RWPE1 (cell line): Measurements from ENCODE around the gene STARD13.

Experiments used
- CTCF ChIA-PET: fragments of 350-600 bp; sonication (Branson Sonifier 250); formaldehyde crosslinking; extraction: SDS; loops from one replicate; lab custom pipeline; 2021; lab: Yijun Ruan, JAX
- POLR2A ChIA-PET: fragments of 400-600 bp; formaldehyde crosslinking; extraction: SDS; loops from one replicate; lab custom pipeline; 2020; ENCODE audit warnings: antibody characterized with exemption; ENCODE audit not compliant: low non-redundant PET; lab: Yijun Ruan, JAX
- DNase-seq: peaks from one replicate; pipeline ENCODE4 v3.0.0; 2012; ENCODE audit warnings: low spot score
- H3K27ac ChIP-seq: fragments of 450-650 bp; 2 replicates; pipeline ENCODE4 v1.5.1; 2017
- TF ChIP-seq, protein P1 (sequence below): fragments of 450-650 bp; conservative IDR thresholded peaks from 2 replicates; pipeline ENCODE4 v1.5.1; 2017; ENCODE audit warnings: low read depth, mild to moderate bottlenecking

Gene STARD13

DNA sequence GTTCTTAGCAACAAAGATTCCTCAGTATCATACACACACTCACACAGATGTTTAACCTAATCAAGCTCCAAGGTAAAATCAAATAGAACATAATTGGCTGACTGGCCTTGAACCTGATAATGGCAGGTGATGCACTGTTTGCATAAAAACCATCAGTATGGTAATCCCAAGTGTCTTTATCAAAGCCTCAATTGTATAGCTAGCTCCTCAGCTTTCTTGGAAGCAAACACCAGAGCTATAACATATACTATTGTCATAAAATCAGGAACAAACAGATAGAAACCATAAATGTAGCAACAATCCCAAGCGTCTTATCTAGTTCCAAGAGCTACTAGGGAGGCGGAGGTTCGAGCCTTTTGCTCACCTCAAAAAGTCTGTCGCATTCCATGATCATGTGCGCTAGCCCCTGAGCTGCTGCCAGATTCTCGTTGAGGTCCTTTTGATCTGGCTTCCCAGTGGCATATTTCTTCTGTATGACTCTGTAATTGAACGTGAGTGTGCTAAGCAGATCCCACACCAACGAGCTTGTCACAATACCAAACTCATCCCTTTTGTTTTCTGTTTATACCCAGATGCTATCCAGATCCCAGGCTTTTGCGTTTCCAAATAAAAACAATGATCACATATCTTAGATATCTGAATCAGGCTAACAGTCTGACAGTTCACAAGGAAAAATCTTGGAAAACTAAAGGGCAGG, 174.0 kb downstream of the STARD13 start:
- ChIA-PET CTCF (interaction anchor here (0.6 to 0.8 kb wide), 3 partner anchors 24 to 118 kb away, joined by 3 read pairs; no protein-coding TSS in a partner anchor), POLR2A (no interaction called here)
- no peak overlapping the region for H3K27ac ChIP-seq
- no peak for DNase-seq
- TF ChIP-seq, protein P1, sequence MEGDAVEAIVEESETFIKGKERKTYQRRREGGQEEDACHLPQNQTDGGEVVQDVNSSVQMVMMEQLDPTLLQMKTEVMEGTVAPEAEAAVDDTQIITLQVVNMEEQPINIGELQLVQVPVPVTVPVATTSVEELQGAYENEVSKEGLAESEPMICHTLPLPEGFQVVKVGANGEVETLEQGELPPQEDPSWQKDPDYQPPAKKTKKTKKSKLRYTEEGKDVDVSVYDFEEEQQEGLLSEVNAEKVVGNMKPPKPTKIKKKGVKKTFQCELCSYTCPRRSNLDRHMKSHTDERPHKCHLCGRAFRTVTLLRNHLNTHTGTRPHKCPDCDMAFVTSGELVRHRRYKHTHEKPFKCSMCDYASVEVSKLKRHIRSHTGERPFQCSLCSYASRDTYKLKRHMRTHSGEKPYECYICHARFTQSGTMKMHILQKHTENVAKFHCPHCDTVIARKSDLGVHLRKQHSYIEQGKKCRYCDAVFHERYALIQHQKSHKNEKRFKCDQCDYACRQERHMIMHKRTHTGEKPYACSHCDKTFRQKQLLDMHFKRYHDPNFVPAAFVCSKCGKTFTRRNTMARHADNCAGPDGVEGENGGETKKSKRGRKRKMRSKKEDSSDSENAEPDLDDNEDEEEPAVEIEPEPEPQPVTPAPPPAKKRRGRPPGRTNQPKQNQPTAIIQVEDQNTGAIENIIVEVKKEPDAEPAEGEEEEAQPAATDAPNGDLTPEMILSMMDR: no peak

- DNase-seq: no peak
- ChIA-PET CTCF (interaction anchor here (0.7 to 0.8 kb wide), 2 partner anchors 25 to 119 kb away, joined by 3 read pairs; no protein-coding TSS in a partner anchor), POLR2A (no interaction called here)
- TF ChIP-seq, protein P1: no peak
- no peak overlapping the region for H3K27ac ChIP-seq
Measured at GRCh38 chr13:33110713-33111413, 174.7 kb downstream of the STARD13 start.

GRCh38 chr13:33110386-33110712, 175.2 kb downstream of the STARD13 start:
- H3K27ac ChIP-seq: no peak overlapping the region
- CTCF ChIA-PET: no interaction called here
- no peak for DNase-seq
- POLR2A ChIA-PET: no interaction called here
- TF ChIP-seq, protein P1: no peak

DNA sequence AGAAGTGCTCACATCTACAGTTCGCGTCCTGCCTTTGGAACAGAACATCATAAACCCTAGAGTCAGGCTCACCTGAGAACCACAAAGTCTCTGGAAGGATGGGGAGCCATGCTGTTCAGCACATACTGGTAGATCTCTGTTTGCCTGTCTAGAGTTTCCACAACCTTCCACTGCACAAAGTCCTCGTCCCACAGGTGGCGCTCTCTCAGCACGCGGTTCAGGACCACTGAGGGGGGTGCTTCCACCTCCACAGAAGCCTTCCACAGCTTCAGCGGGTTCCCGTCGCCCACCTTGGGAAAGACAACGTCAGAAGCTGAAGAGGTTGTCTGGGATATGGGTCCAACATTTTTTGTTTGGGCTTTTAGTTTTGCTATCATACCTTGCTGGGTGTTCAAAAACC, 175.8 kb downstream of the STARD13 start:
- H3K27ac ChIP-seq: no peak overlapping the region
- CTCF ChIA-PET: no interaction called here

GRCh38 chr13:33109271-33109697, 176.3 kb downstream of the STARD13 start:
- TF ChIP-seq, protein P1: no peak
- POLR2A ChIA-PET: no interaction called here
- CTCF ChIA-PET: no interaction called here
- no peak overlapping the region for H3K27ac ChIP-seq
- DNase-seq: no peak

More for the DNA sequence above, 175.8 kb downstream of the STARD13 start:
- POLR2A ChIA-PET: no interaction called here
- no peak for DNase-seq
- TF ChIP-seq, protein P1: no peak

DNA sequence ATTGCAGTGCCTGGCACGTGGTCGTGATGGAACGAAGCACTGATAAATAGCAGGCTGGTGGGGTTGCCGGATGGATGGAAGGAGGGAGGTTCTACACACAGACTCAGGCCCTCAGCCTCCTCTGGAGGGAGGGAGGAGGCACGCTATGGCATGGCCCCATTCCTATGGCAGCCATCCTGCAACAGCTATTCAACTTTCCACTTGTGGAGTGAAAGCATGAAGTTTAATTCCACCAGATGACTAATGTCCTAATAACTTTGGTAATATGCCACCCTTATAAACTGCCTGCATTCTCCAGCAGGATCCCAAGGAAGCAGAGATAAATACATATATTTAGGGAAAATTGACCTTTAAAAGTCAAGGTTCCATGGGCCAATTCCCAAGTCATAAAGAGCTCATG, 176.9 kb downstream of the STARD13 start:
- H3K27ac ChIP-seq: no peak overlapping the region
- POLR2A ChIA-PET: no interaction called here
- no peak for DNase-seq
- CTCF ChIA-PET: no interaction called here
- TF ChIP-seq, protein P1: no peak
